ENCODE results near the gene TCF15. TPM values are rescaled to one million over a fixed set of nuclear protein-coding genes. Genes with fewer than 3 reads are reported as not detected.

Gene TCF15
- total and polyA plus RNA-seq, 2 of the 8 experiments (the other 6 are each of a cell fraction or from before 2014, with no cell fraction given), result 3.7 to 6.9 TPM

DNA sequence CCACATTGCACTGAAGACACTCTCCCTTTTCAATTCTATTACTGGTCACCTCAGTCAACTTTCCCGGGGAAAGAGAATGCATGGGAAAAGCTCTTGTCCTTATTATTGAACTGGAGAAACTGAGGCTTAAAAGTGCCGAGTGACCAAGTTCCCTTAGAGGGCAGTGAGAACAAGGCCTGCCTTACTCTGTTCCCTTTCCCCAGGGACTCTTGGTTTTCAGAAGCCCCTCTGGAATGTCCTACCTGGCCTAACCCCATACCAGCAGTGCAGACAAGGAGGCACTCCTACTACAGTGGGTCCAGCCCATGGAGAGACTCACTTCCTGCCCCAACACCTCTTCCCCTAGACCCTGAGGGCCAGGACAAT, 36.7 kb upstream of the TCF15 start (continued):
- TF ChIP-seq EGR1 (IDR thresholded peaks at IDR 0.05; ENCODE audit: borderline replicate concordance, low read depth, low read length), result no peak

Measured in H1 (cell line).